ENCODE measurements around the gene ARHGAP23.
"Not testable (repeated sequence)": the region's sequence is repeated elsewhere in the genome, so short reads cannot be mapped to it uniquely, and the experiment has no call there.

The ARHGAP23 gene

DNA sequence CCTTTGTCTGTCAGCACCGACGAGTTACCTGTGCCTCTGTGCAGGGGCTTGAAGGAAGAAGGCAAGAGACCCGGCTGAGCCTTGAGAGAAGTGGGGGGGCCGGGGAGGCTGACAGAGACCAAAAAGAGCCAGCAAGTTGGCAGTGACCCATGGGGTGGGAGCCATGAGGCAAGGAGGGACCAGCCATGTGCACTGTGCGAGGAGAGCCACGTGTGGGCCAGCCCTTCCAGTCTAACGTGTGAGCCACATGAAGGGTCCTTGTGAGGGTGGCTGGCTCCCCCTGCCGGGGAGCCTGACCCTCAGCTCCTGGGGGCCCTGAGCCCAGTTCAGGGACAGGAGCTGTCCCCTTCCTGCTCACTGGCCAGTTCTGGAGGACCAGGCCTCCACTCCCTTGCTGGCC is 46.4 kb downstream of the ARHGAP23 start:
- TF ChIP-seq, protein P1, sequence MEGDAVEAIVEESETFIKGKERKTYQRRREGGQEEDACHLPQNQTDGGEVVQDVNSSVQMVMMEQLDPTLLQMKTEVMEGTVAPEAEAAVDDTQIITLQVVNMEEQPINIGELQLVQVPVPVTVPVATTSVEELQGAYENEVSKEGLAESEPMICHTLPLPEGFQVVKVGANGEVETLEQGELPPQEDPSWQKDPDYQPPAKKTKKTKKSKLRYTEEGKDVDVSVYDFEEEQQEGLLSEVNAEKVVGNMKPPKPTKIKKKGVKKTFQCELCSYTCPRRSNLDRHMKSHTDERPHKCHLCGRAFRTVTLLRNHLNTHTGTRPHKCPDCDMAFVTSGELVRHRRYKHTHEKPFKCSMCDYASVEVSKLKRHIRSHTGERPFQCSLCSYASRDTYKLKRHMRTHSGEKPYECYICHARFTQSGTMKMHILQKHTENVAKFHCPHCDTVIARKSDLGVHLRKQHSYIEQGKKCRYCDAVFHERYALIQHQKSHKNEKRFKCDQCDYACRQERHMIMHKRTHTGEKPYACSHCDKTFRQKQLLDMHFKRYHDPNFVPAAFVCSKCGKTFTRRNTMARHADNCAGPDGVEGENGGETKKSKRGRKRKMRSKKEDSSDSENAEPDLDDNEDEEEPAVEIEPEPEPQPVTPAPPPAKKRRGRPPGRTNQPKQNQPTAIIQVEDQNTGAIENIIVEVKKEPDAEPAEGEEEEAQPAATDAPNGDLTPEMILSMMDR (IDR thresholded peaks at IDR 0.05; ENCODE audit: extremely low read depth, insufficient read depth, missing control alignments): peak; percentile 13
- in situ Hi-C loops (cut with MboI; ENCODE audit: low pct_unique_long_range_greater_than_20kb, low sequenced_read_pairs, unreplicated experiment); DNase-seq (ENCODE audit: low spot score): not testable (repeated sequence)

GRCh38 chr17:38476549-38476948 is 48.3 kb downstream of the ARHGAP23 start:
- DNase-seq (ENCODE audit: low spot score): no peak
- in situ Hi-C loops (cut with MboI; ENCODE audit: low pct_unique_long_range_greater_than_20kb, low sequenced_read_pairs, unreplicated experiment): no loop called here
- TF ChIP-seq, protein P1 (IDR thresholded peaks at IDR 0.05; ENCODE audit: extremely low read depth, insufficient read depth, missing control alignments): no peak

DNA sequence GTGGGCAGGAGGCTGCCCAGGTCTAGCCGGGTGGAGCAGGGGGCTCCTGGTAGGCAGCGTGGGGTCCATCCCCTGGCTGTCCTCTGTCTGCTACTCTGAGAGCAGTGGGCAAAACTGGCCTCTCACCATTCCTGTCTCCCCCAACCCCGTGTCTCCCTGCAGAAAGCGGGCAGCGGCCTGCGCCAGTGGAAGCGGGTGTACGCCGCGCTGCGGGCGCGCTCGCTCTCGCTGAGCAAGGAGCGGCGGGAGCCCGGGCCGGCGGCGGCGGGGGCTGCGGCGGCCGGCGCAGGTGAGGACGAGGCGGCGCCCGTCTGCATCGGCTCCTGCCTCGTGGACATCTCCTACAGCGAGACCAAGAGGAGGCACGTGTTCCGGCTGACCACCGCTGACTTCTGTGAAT is 49.2 kb downstream of the ARHGAP23 start:
- DNase-seq (ENCODE audit: low spot score); in situ Hi-C loops (cut with MboI; ENCODE audit: low pct_unique_long_range_greater_than_20kb, low sequenced_read_pairs, unreplicated experiment): not testable (repeated sequence)

GRCh38 chr17:38477951-38478350 is 49.7 kb downstream of the ARHGAP23 start:
- DNase-seq (ENCODE audit: low spot score); in situ Hi-C loops (cut with MboI; ENCODE audit: low pct_unique_long_range_greater_than_20kb, low sequenced_read_pairs, unreplicated experiment): not testable (repeated sequence)

DNA sequence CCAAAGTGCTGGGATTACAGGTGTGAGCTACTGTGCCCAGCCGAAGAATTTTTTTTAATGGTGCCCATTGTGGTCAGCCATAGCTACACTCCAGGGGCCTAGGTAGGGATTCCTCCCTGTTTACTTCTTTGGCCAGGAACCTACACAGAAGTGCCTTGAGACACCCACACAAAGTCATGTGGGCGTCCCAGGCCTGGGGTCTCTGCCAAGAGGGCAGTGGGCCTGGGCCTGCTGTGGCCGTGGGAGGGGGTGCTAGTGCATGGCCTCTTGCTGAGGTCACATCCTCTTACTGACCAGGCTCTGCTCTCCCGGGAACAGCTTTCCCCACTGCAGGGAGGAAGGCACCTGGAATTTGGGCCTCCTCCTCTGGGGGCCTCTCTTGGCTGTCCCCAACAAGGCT is 50.4 kb downstream of the ARHGAP23 start:
- DNase-seq (ENCODE audit: low spot score); in situ Hi-C loops (cut with MboI; ENCODE audit: low pct_unique_long_range_greater_than_20kb, low sequenced_read_pairs, unreplicated experiment): not testable (repeated sequence)

DNA sequence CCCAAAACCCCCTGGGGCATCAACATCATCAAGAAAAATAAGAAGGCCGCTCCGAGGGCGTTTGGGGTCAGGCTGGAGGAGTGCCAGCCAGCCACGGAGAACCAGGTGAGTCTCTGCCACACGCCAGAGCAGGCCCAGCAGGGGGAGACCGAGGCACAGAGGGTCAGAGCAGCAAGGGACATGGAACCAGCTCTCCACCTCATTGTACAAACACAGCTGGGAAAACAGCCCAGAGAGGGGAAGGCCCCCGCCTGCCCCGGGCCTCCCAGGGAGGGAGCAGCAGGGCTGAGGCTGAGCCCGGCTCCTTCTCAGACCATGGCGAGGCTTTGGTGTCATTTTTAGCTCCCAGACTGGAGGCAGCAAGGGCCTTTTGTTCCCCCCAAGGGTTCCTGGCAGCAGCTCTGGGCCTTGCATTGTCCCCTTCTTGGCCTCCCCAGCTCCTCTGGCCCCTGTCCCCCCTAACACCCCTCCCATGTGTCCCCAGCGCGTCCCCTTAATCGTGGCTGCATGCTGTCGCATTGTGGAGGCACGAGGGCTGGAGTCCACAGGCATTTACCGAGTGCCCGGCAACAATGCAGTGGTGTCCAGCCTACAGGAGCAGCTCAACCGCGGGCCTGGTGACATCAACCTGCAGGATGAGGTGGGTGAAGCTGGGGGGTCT is 53.9 kb downstream of the ARHGAP23 start:
- DNase-seq (ENCODE audit: low spot score): not testable (repeated sequence)
- in situ Hi-C loops (cut with MboI; ENCODE audit: low pct_unique_long_range_greater_than_20kb, low sequenced_read_pairs, unreplicated experiment): loop anchor here (10.0 kb wide), 1 partner anchor 47 kb away; no protein-coding TSS in a partner anchor

DNA sequence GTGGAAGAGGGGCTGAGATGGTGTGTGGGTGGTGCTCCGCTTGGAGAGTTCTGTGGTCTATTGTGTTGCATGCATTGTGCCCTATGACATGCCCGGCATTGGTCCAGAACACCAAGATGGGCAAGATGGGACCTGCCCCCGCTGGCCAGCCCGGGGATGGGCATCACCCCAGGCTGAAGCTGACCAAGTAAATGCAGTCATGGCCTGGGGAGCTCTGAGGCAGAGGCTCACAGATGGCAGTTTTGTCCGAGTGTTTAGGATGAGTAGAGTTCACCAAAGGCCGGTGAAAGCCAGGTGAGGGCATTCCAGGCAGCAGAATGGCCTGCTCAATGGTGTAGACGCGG is 54.4 kb downstream of the ARHGAP23 start:
- not testable (repeated sequence) for DNase-seq (ENCODE audit: low spot score)
- in situ Hi-C loops (cut with MboI; ENCODE audit: low pct_unique_long_range_greater_than_20kb, low sequenced_read_pairs, unreplicated experiment): loop anchor here (10.0 kb wide), 1 partner anchor 48 kb away; no protein-coding TSS in a partner anchor

DNA sequence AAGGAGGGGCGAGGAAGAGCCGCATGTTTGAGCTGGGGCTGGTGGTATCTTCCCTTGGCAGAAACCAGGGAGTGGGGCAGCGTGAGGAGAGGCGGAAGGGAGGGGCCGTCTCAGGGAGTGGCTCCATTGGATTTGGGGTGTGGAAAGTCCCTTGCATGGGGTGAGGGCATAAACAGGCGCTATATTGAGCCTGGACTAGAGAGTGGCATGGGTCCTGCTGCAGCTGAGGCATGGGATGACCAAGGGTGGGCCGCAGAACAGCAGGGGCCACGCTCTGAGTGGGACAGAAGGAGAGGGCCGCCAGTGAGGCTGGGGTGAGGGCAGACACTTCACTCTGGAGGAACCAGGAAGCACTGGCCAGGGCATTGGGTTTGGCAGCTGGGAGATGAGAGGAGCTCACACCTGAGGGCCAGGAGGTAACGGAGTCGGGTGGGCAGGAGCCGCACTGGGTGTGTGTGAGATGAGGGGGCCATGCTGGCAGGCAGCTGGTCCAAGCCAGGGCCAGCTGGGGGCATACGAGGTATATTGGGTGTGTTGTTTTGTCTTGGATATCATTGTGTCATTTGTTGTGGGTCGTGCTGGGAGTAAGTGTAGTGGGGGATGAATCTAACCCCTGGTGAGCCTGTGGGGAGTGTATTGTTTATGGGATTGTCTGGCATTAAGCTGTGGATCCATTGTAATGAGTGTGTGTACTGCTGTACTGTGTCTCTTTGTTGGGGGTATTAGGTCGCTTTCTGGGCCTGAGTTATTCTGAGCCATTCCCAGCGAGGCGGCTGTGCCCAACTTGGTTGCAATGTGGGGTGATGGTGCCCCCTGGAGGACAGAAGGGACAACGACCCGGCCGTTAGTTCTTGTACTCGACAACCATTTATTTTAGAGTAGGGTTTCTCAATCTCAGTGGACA is 56.2 kb downstream of the ARHGAP23 start:
- TF ChIP-seq, protein P1 (IDR thresholded peaks at IDR 0.05; ENCODE audit: extremely low read depth, insufficient read depth, missing control alignments): peak; percentile 69
- DNase-seq (ENCODE audit: low spot score): not testable (repeated sequence)
- in situ Hi-C loops (cut with MboI; ENCODE audit: low pct_unique_long_range_greater_than_20kb, low sequenced_read_pairs, unreplicated experiment): loop anchor here (10.0 kb wide), 1 partner anchor 50 kb away; no protein-coding TSS in a partner anchor

- TF ChIP-seq, protein P1 (IDR thresholded peaks at IDR 0.05; ENCODE audit: extremely low read depth, insufficient read depth, missing control alignments): no peak
- in situ Hi-C loops (cut with MboI; ENCODE audit: low pct_unique_long_range_greater_than_20kb, low sequenced_read_pairs, unreplicated experiment): loop anchor here (10.0 kb wide), 1 partner anchor 50 kb away; no protein-coding TSS in a partner anchor
- DNase-seq (ENCODE audit: low spot score): no peak
Observed at GRCh38 chr17:38485146-38485468, 56.8 kb downstream of the ARHGAP23 start.

DNA sequence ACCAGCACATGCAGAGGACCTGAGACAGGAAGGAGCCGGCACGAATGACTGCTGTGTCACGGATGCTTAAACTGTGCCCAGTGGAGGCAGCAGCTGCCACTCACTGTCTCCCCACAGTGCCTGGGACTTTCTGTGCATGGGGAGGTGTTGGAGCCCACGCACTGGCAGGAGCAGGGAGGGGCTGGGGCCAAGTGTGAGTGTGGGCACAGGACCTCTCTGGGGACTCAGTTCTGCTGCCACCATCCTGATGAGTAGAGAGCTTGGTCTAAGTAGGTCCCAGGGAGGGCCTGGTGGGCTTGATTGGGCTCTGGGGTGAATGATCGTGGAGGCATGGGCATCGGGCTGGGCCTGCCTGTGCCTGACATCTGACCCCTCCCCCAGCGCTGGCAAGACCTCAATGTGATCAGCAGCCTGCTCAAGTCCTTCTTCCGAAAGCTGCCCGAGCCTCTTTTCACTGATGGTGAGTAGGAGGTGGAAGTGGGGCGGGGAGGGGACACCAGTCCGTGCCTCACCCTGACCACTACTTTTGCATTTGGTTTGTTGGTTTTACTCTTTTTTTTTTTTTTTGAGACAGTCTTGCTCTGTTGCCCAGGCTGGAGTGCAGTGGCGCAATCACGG is 57.5 kb downstream of the ARHGAP23 start:
- peak; percentile 50 for DNase-seq (ENCODE audit: low spot score)
- in situ Hi-C loops (cut with MboI; ENCODE audit: low pct_unique_long_range_greater_than_20kb, low sequenced_read_pairs, unreplicated experiment): loop anchor here (10.0 kb wide), 1 partner anchor 51 kb away; no protein-coding TSS in a partner anchor

GRCh38 chr17:38489774-38490173 is 61.5 kb downstream of the ARHGAP23 start:
- in situ Hi-C loops (cut with MboI; ENCODE audit: low pct_unique_long_range_greater_than_20kb, low sequenced_read_pairs, unreplicated experiment): loop anchor here (10.0 kb wide), 1 partner anchor 55 kb away; no protein-coding TSS in a partner anchor

DNA sequence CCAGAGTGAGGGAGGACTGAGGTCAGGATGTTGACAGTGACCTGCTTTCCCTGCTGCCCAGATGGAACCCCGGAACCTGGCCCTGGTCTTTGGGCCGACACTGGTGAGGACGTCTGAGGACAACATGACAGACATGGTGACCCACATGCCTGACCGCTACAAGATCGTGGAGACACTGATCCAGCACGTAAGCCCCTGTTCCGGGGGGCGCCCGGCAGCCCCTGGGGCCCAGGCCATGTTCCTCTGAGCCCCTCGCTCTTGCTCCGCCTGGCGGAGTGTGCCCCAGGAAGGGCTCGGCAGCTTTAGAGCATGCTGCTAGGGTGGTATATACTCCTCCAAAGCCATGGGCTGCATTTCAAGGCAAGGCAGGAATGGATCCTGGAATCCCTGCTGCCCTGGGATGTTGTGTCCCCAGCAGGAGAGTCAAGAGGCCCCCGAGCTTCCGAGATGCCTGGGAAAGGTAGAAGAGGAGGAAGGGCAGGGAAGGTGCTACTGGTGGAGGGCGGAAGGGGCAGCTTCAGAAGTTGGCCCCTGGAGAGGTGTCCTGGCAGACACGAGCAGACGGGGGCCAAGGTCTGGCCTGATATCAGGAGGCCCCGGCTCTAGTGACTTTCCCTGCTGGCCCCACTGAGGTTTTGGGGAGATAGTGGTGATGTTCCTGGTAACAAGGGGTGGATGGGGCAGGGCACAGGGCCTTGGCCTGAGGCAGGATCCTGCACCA is 63.2 kb downstream of the ARHGAP23 start:
- DNase-seq (ENCODE audit: low spot score); in situ Hi-C loops (cut with MboI; ENCODE audit: low pct_unique_long_range_greater_than_20kb, low sequenced_read_pairs, unreplicated experiment): not testable (repeated sequence)

More at GRCh38 chr17:38489774-38490173, 61.5 kb downstream of the ARHGAP23 start:
- not testable (repeated sequence) for DNase-seq (ENCODE audit: low spot score)

Data from GM13977 (cell line).